Activated CD4-positive, CD25-positive, alpha-beta regulatory T cell treated with anti-CD3 and anti-CD28 coated beads, Interleukin-2, amount 50 U/mL, for 24 hours (primary cell): ENCODE data around the gene NR0B1.

Source experiments
- ATAC-seq, 2 donors: fragments of 150-1000 bp; cut with Tn5 transposase; one replicate each; pipeline ENCODE4 v1.10.0; 2021; ENCODE audit warnings: mild to moderate bottlenecking in 1 of 2, moderate library complexity in 1 of 2

NR0B1 gene

GRCh38 chrX:30309139-30309571 lies at the start of gene NR0B1:
TSS of gene NR0B1 (minus strand) at chrX:30309390. CDS start at chrX:30309363, 27 bp downstream.
- no peak for ATAC-seq

- no peak for ATAC-seq
These were observed 40.8 kb upstream of the NR0B1 start for GRCh38 chrX:30349946-30350345.

- no peak for ATAC-seq
These were observed 34.0 kb upstream of the NR0B1 start for GRCh38 chrX:30343206-30343605.

- no peak for ATAC-seq
These were observed 31.6 kb upstream of the NR0B1 start for GRCh38 chrX:30340753-30341152.

GRCh38 chrX:30327762-30328161 lies 18.6 kb upstream of the NR0B1 start:
- no peak for ATAC-seq

- ATAC-seq, result no peak
These were observed 8.1 kb upstream of the NR0B1 start for GRCh38 chrX:30317308-30317707.

- no peak for ATAC-seq
These were observed 4.1 kb upstream of the NR0B1 start for GRCh38 chrX:30313322-30313721.

GRCh38 chrX:30312858-30313257 lies 3.7 kb upstream of the NR0B1 start:
- no peak for ATAC-seq

GRCh38 chrX:30310429-30311206 lies 1.4 kb upstream of the NR0B1 start:
- no peak for ATAC-seq

- no peak for ATAC-seq
These were observed 689 bp downstream of the NR0B1 start for GRCh38 chrX:30308263-30309138.

- ATAC-seq, result no peak
These were observed 1.7 kb downstream of the NR0B1 start for GRCh38 chrX:30307466-30307865.

- no peak for ATAC-seq
These were observed 4.3 kb downstream of the NR0B1 start for GRCh38 chrX:30304866-30305265.

- no peak for ATAC-seq
These were observed 6.2 kb downstream of the NR0B1 start for GRCh38 chrX:30302956-30303355.

- no peak for ATAC-seq
These were observed 7.2 kb downstream of the NR0B1 start for GRCh38 chrX:30301963-30302362.

GRCh38 chrX:30301208-30301607 lies 8.0 kb downstream of the NR0B1 start:
- ATAC-seq, result no peak

GRCh38 chrX:30296408-30297254 lies 12.6 kb downstream of the NR0B1 start:
- ATAC-seq, result no peak

GRCh38 chrX:30283456-30284200 lies 25.6 kb downstream of the NR0B1 start:
- ATAC-seq, result no peak

- no peak for ATAC-seq
These were observed 26.7 kb downstream of the NR0B1 start for GRCh38 chrX:30282527-30282926.

- no peak for ATAC-seq
These were observed 28.8 kb downstream of the NR0B1 start for GRCh38 chrX:30280428-30280827.

GRCh38 chrX:30278365-30278764 lies 30.8 kb downstream of the NR0B1 start:
- no peak for ATAC-seq

- no peak for ATAC-seq
These were observed 33.7 kb downstream of the NR0B1 start for GRCh38 chrX:30275498-30275897.

- no peak for ATAC-seq
These were observed 38.6 kb downstream of the NR0B1 start for GRCh38 chrX:30270639-30271038.
